ENCODE measurements around the gene TVP23A. TPM values are rescaled to one million over a fixed set of nuclear protein-coding genes. Genes with fewer than 3 reads are reported as not detected.

The TVP23A gene
- polyA plus RNA-seq, 1 of the 3 experiments (the other 2 are of a cell fraction): 0.35 TPM

Small RNAs within 50 kb of the gene (small RNA-seq; reads per million reads assigned to genes)
- gene MTND4LP24 (0 reads per million in 7 experiments), gene MTND6P33 (0 reads per million in 7 experiments)

Other genes starting within 250 kb of the TVP23A start
- gene EMP2, start 238.2 kb downstream of the TVP23A start, polyA plus RNA-seq (2012; rRNA removed): 3.1 and 4.3 TPM in 2 replicates
- gene TEKT5, start 123.9 kb downstream of the TVP23A start, polyA plus RNA-seq (2012; rRNA removed): not detected in 2 replicates
- 40.7 and 49.8 TPM in 2 replicates for gene NUBP1, start 75.0 kb downstream of the TVP23A start, polyA plus RNA-seq (2012; rRNA removed)
- 0.15 and 0.23 TPM in 2 replicates for gene CIITA, start 58.4 kb upstream of the TVP23A start, polyA plus RNA-seq (2012; rRNA removed)
- 48.2 and 55.5 TPM in 2 replicates for gene DEXI, start 123.7 kb upstream of the TVP23A start, polyA plus RNA-seq (2012; rRNA removed)
- gene CLEC16A, start 125.8 kb upstream of the TVP23A start, polyA plus RNA-seq (2012; rRNA removed): 9.2 and 13.7 TPM in 2 replicates